ENCODE data around the gene ITPKA.

DNA sequence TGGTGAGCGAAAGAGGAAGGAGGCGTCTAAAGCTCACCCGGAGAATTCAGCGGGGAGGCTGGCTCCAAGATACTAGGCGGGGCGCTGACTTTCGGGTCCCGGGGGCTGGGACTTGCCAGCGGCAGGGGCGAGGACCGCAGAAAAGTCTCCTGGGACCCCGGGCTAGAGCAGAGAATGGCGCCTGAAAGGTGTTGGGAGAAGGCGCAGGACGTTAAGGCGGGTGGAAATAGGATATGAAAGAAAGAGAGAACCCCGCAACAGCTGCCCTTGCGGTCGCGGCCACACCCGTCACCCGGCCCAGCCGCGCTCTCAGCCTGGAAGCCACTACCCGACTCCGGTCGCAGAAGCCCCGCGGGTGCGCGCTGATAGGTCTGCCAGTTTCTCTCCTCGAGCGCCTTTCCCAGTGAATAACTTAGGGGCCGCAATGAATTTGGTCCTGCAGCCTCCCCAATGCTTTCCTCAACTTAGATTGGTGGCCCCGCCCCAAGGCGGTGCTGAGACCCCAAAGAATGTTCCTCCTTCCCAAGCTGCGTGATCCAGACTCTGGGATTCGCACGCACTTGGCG is 19.3 kb downstream of the ITPKA start:
- TF ChIP-seq, protein P1, sequence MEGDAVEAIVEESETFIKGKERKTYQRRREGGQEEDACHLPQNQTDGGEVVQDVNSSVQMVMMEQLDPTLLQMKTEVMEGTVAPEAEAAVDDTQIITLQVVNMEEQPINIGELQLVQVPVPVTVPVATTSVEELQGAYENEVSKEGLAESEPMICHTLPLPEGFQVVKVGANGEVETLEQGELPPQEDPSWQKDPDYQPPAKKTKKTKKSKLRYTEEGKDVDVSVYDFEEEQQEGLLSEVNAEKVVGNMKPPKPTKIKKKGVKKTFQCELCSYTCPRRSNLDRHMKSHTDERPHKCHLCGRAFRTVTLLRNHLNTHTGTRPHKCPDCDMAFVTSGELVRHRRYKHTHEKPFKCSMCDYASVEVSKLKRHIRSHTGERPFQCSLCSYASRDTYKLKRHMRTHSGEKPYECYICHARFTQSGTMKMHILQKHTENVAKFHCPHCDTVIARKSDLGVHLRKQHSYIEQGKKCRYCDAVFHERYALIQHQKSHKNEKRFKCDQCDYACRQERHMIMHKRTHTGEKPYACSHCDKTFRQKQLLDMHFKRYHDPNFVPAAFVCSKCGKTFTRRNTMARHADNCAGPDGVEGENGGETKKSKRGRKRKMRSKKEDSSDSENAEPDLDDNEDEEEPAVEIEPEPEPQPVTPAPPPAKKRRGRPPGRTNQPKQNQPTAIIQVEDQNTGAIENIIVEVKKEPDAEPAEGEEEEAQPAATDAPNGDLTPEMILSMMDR (conservative IDR thresholded peaks at IDR 0.05; ENCODE audit: low read depth, low read length), result no peak
- no peak for TF ChIP-seq EZH2phosphoT487 (IDR thresholded peaks at IDR 0.05; ENCODE audit: borderline replicate concordance, low read length)

Data from PC-3 (cell line).